ENCODE measurements around the gene STX2.
"Not testable (repeated sequence)": the region's sequence is repeated elsewhere in the genome, so short reads cannot be mapped to it uniquely, and the experiment has no call there.

Gene STX2

DNA sequence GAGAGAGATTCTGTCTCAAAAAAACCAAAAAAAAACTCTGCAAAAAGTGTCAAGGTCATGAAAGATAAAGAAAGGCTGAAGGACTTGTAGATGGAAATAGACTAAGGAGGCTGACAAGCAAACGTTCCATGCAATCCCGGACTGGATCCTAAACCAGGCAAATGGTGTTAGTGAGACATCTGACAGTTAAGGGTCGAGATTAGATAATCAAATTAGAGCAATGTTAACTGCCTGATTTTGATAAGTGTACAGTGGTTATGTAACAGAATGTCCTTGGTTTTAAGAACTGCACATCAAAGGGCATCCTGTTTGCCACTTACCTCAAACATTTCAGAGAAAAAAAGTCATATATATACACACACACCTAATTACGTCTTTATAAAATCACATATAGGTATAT, 29.4 kb upstream of the STX2 start:
- no peak for DNase-seq

- no peak for DNase-seq
Measured at GRCh38 chr12:130863298-130863697, 24.2 kb upstream of the STX2 start.

- DNase-seq, result not testable (repeated sequence)
Measured at GRCh38 chr12:130862771-130863170, 23.7 kb upstream of the STX2 start.

GRCh38 chr12:130862161-130862560, 23.1 kb upstream of the STX2 start:
- no peak for DNase-seq

- no peak for DNase-seq
Measured at GRCh38 chr12:130860311-130860710, 21.3 kb upstream of the STX2 start.

- no peak for DNase-seq
Measured at GRCh38 chr12:130859161-130859560, 20.1 kb upstream of the STX2 start.

DNA sequence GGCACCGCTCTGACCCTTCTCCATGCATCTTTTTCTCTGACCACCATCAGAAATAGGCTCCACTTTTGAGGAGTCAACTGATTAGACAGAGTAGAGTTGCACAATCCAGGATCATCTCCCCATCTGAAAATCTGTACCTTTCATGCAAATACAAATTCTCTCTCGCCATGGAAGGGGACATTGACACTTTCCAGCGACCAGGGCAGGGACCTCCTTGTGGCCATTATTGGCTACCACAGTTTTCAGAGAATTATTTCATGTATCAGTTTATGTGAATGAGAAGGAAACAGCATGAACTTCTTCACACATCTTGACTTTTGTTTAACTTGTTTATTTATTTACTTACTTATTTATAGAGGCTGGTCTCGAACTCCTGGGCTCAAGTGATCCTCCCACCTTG, 19.0 kb upstream of the STX2 start:
- no peak for DNase-seq

- DNase-seq, result no peak
Measured at GRCh38 chr12:130856088-130856487, 17.0 kb upstream of the STX2 start.

DNA sequence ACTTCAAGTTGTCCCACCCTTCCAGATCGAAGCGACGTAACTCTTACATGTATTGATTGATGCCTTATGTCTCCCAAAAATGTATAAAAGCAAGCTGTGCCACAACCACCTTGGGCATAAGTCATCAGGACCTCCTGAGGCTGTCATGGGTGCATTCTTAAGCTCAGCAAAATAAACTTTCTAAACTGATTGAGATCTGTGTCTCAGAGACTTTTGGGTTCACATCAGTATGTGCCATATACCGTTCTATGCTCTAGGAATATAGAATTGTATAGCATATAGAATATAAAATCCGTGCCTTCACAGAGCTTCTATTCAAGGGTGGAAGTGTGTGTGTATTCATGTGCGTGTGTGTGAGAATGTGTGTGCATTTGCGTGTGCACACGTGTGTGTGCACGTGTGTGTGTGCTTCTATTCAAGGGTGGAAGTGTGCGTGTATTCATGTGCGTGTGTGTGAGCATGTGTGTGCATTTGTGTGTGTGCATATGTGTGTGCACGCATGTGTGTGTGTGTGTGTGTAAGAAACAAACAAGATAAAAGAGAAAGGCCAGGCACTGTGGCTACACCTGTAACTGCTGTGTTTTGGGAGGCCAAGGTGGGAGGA, 11.5 kb upstream of the STX2 start:
- no peak for DNase-seq

- DNase-seq, result no peak
Measured at GRCh38 chr12:130849561-130850417, 10.7 kb upstream of the STX2 start.

DNA sequence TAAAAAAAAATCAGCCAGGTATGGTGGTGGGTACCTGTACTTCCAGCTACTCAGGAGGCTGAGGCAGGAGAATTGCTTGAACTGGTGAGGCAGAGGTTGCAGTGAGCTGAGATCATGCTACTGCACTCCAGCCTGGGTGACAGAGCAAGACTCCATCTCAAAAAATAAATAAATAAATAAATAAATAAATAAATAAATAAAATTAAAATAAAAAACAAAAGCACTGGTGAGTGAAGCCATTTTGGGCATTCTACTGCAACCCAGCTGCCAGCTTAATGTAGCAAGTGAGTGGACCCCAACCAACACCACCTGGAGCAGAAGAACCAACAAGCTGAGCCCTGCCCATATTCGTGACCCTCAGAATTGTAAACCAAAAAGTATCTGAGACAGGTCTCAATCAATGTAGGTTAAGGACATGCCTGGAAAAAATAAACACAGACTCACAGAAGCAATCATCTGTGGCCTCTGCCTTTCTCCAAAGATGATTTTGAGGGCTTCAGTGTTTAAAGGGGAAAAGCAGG, 9.8 kb upstream of the STX2 start:
- DNase-seq, result not testable (repeated sequence)

DNA sequence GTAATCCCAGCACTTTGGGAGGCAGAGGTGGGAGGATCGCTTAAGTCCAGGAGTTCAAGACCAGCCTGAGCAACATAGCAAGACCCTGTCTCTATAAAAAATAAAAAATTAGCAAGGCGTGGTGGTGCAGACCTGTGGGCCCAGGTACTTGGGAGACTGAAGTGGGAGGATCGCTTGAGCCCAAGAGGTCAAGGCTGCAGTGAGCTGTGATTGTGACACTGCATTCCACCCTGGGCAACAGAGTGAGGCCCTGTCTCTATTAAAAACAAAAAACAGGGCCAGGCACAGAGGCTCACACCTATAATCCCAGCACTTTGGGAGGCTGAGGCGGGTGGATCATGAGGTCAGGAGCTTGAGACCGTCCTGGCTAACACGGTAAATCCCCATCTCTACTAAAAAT, 9.1 kb upstream of the STX2 start:
- DNase-seq, result not testable (repeated sequence)

GRCh38 chr12:130847112-130847511, 8.1 kb upstream of the STX2 start:
- no peak for DNase-seq

DNA sequence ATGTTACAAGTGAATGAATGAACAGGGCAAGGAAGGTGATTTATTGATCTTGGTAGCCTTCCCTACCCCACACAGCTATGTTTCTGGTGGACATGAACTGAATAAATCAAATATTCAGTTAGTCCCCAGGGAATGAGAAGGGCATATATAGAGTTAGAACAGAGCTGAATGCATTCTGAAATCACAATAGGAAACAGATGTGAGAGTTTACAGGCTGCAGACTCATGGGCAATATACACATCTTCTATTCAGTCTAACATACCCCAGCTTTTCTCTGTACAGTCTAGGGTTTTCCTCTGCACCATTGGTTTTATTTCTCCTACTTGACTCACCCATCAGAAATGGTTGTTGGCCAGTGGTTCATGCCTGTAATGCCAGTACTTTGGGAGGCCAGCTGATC, 7.3 kb upstream of the STX2 start:
- no peak for DNase-seq

DNA sequence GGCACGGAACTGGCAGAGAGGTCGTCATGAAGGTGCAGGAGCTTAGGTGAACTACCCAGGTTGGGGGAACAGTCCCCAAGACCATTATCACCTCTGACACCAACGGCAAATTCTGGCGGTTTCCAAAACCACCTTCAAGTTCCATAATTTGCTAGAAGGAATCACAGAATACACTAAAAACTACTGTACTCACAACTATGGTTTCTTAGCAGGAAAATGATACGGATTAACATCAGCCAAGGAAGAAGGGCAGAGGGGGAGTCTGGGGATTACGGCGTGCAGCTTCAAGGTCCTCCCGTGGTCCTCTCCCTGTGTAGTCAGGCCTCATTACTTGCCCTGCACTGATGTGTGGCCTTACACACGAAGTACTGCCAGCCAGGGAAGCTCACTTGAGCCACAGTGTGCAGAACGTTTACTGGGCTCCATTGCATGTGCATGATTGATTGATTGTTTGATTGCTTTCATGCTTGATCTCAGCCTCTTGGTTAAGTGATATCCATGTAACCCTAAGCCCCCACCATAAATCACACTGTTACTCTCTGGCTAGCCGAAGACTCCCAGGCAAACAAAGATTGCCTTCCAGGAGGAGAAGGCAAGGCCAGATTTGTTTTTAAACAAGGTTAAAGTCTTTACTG, 837 bp upstream of the STX2 start:
- no peak for DNase-seq

- no peak for DNase-seq
Measured at GRCh38 chr12:130838284-130838950, 633 bp downstream of the STX2 start.

- no peak for DNase-seq
Measured at GRCh38 chr12:130835436-130835835, 3.6 kb downstream of the STX2 start.

GRCh38 chr12:130835011-130835410, 4.0 kb downstream of the STX2 start:
- no peak for DNase-seq

- no peak for DNase-seq
Measured at GRCh38 chr12:130832561-130833209, 6.4 kb downstream of the STX2 start.

DNA sequence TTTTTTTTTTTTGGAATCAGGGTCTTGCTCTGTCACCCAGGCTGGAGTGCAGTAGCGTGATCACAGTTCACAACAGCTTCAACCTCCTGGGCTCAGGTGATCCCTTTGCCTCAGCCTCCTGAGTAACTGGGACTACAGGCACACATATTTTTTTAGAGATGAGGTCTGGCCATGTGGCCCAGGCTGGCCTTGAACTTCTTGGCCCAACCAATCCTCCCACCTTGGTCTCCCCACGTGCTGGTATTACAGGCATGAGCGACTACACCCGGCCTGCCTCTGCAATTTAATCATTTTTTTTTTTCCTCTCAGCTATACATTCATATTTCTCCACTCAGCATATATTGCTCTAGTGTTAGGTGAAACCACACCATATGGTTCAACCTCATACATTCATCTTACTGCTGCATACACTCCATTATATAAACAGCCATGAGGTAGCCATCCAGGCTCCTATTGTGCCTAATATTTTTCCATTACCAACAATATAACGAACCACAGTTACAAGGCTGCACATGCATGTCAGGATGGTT, 7.1 kb downstream of the STX2 start:
- DNase-seq, result no peak

GRCh38 chr12:130831246-130831645, 7.8 kb downstream of the STX2 start:
- DNase-seq, result no peak

DNA sequence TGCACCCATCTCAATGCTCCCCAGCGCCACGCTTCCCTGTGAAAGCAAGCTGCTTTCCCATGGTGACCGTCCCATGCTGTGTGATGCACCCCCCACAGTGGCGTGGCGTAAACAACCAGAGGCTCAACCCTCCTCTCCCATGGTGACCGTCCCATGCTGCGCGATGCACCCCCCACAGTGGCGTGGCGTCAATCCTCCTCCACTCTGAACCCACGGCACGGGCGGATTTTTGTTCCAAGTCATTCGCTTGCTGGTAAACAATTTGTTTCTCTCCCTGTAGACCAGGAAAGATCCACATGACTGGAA, 8.9 kb downstream of the STX2 start:
- DNase-seq, result no peak

Measured in NCI-H2081 treated with DMSO at 0.1 percent for 48 hours (cell line).